HG03565 (cell line): ENCODE results near the gene MCEMP1.

ENCODE experiments used
- ATAC-seq: cut with Tn5 transposase; IDR thresholded peaks from one replicate; pipeline ENCODE4 v1.9.1; 2021; ENCODE audit warnings: mild to moderate bottlenecking, moderate library complexity; ENCODE audit not compliant: unreplicated experiment

MCEMP1 gene

DNA sequence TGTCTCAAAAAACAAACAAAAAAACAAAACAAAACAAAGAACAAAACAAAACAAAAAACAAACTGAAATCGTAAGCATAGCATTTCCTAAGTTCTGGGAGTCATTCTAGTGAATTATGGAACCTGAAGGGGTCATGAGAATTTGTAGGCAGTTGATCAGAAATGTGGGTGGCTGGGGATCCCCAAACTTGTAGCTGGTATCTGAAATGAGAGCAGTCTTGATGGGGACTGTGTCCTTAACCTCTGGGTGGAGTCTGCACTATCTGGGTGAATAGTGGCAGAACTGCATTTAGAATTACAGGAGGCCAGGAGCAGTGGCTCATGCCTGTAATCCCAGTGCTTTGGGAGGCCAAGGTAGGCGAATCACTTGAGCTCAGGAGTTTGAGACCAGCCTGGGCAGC lies 48.9 kb downstream of the MCEMP1 start:
- ATAC-seq: no peak

DNA sequence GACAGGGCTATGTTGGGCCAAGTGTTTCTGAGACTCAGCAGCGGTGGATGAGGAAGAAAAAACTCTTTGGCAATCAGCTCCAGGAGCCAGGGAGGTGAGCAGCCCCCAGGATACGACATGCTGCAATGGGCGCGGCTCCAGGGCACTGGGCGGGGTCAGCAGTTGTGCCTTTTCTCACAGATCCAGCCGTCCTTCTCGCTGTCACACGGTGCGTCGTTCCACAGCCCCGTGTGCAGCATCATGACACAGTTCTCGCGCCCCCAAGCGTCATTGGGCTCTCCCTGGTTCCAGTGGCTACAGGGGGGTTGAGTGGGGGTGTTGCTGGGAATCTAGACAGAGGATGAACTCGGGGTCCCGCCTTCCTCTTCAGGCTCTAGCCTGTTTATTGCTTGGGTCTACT lies 52.3 kb downstream of the MCEMP1 start:
- ATAC-seq: no peak
